Mucosa of descending colon (tissue), 3 donors: ENCODE data around the gene FBLN2. TPM values are rescaled to one million over a fixed set of nuclear protein-coding genes. Genes with fewer than 3 reads are reported as not detected.
A peak's percentile ranks its signal among the peaks of the same experiment; 100 is the strongest.

Experiments
- ATAC-seq: fragments of 200-7000 bp; cut with Tn5 transposase; one replicate; pipeline ENCODE4 v1.9.1; 2020; ENCODE audit warnings: mild to moderate bottlenecking, moderate library complexity
- DNase-seq, 3 donors: peaks; one replicate each; pipeline ENCODE4 v3.0.0-alpha.2; 2020
- H3K36me3 ChIP-seq: fragments of 200-600 bp; one replicate; pipeline ENCODE4 v1.8.0; 2021; ENCODE audit warnings: low read depth, mild to moderate bottlenecking
- H3K4me1 ChIP-seq: fragments of 200-600 bp; one replicate; pipeline ENCODE4 v1.8.0; 2021; ENCODE audit warnings: low read depth, mild to moderate bottlenecking
- H3K4me3 ChIP-seq: fragments of 200-600 bp; one replicate; pipeline ENCODE4 v1.8.0; 2021; ENCODE audit warnings: mild to moderate bottlenecking
- H3K9me3 ChIP-seq: fragments of 200-600 bp; one replicate; pipeline ENCODE4 v1.8.0; 2021; ENCODE audit warnings: mild to moderate bottlenecking
- CTCF ChIP-seq: fragments of 200-600 bp; IDR thresholded peaks from one replicate; pipeline ENCODE4 v1.8.0; 2022; ENCODE audit warnings: antibody characterized with exemption, mild to moderate bottlenecking
- intact Hi-C, 2 donors: fragments of 100-400 bp; cut with DNase I in 1 of 2; cut with micrococcal nuclease in 1 of 2; formaldehyde crosslinking; loops; one replicate each; pipeline versions ENCODE4 v1.11.0 to v1.11.1; 2022; cut with DNase I, micrococcal nuclease
- total RNA-seq, 3 donors: library from RNA; stranded (reverse); fragmentation: NEBNext Ultra II Directional in 2 of 3; extraction: Animal tissue kit (Norgen Biotek cat#: 25700) in 2 of 3; gene quantifications; one replicate each; pipeline versions ENCODE4 v1.2.1 to v1.2.4, GENCODE V29; 2021 to 2023
- donor health status: DM: no; HTN: no; CAD: no; lungs with moderate emphysema.
- donor health status: DM: no; HTN: no; CAD: no.
- donor health status: DM: no; HTN: yes; CAD: no.

FBLN2 gene
- total RNA-seq, 3 donors from 2014 or later = 10.2 to 48.9 (median 30.5) TPM

- ATAC-seq (no peak), DNase-seq (no peak)
These were observed 22.9 kb upstream of the FBLN2 start for GRCh38 chr3:13525827-13526625.

GRCh38 chr3:13526626-13526949 is 22.3 kb upstream of the FBLN2 start:
- intact Hi-C loops = no loop called here
- Histone ChIP-seq H3K4me1 (no peaks in the 10 kb centered on the region), H3K36me3 (no peaks in the 10 kb centered on the region), H3K4me3 (no peak overlapping the region), H3K9me3 (no peaks in the 10 kb centered on the region)
- DNase-seq (no peak), ATAC-seq (no peak)
- no peak for TF ChIP-seq CTCF

More at GRCh38 chr3:13525827-13526625, 22.9 kb upstream of the FBLN2 start:
- no peak for TF ChIP-seq CTCF
- Histone ChIP-seq H3K4me3 (no peak overlapping the region), H3K4me1 (no peaks in the 10 kb centered on the region), H3K36me3 (no peaks in the 10 kb centered on the region), H3K9me3 (no peaks in the 10 kb centered on the region)
- intact Hi-C loops = no loop called here

GRCh38 chr3:13528217-13528867 is 20.6 kb upstream of the FBLN2 start:
- no peak for DNase-seq
- Histone ChIP-seq H3K4me3 (no peak overlapping the region), H3K9me3 (no peaks in the 10 kb centered on the region), H3K36me3 (no peaks in the 10 kb centered on the region), H3K4me1 (no peaks in the 10 kb centered on the region)
- peak; percentile 22 for ATAC-seq
- intact Hi-C loops = no loop called here
- TF ChIP-seq CTCF = no peak

- no peak for ATAC-seq
- H3K4me3 ChIP-seq = no peak overlapping the region
- intact Hi-C loops = no loop called here
- no peaks in the 10 kb centered on the region for H3K9me3 ChIP-seq
- H3K36me3 ChIP-seq = no peaks in the 10 kb centered on the region
- no peak for DNase-seq
- no peaks in the 10 kb centered on the region for H3K4me1 ChIP-seq
- no peak for TF ChIP-seq CTCF
These were observed 19.5 kb upstream of the FBLN2 start for GRCh38 chr3:13529196-13530112.

GRCh38 chr3:13530241-13531009 is 18.5 kb upstream of the FBLN2 start:
- TF ChIP-seq CTCF = no peak

More at GRCh38 chr3:13530241-13531009, 18.5 kb upstream of the FBLN2 start:
- no peaks in the 10 kb centered on the region for H3K9me3 ChIP-seq
- ATAC-seq = no peak
- H3K4me1 ChIP-seq = no peaks in the 10 kb centered on the region
- H3K4me3 ChIP-seq = no peak overlapping the region
- no peaks in the 10 kb centered on the region for H3K36me3 ChIP-seq
- intact Hi-C loops = no loop called here
- no peak for DNase-seq
